H1 (cell line): ENCODE measurements around the gene NRROS. TPM values are rescaled to one million over a fixed set of nuclear protein-coding genes. Genes with fewer than 3 reads are reported as not detected.

Experiments used
- CTCF ChIA-PET: fragments of 300-600 bp; sonication (Branson Sonifier 250); formaldehyde crosslinking; loops from one replicate; lab custom pipeline; 2021; ENCODE audit not compliant: partially characterized antibody; lab: Charles Lee
- POLR2A ChIA-PET: fragments of 300-600 bp; sonication (Branson Sonifier 250); formaldehyde crosslinking; loops from one replicate; lab custom pipeline; 2021; ENCODE audit warnings: inconsistent platforms; ENCODE audit not compliant: partially characterized antibody; lab: Charles Lee
- DNase-seq, 2 experiments: peaks; one replicate each; pipeline versions ENCODE4 v3.0.0 to v3.0.0-alpha.2; 2010 to 2022; ENCODE audit warnings: low spot score in 2 of 2, low read depth in 1 of 2, mixed read lengths in 1 of 2
- FAIRE-seq: peaks from 2 replicates; lab custom pipeline; 2011; peaks lifted over from hg19 to GRCh38; lab: Jason Lieb, UNC
- H2AFZ ChIP-seq: 2 replicates; pipeline ENCODE4 v1.8.1; 2012; ENCODE audit warnings: low read length, inconsistent platforms
- H2AK5ac ChIP-seq: 2 replicates; pipeline ENCODE4 v1.6.1; 2013; ENCODE audit warnings: low read depth, low read length
- H2BK120ac ChIP-seq: replicated peaks from 2 replicates; pipeline ENCODE3; 2013; ENCODE audit warnings: low read depth, low read length, inconsistent platforms
- H2BK12ac ChIP-seq: 2 replicates; pipeline ENCODE4 v1.6.1; 2013; ENCODE audit warnings: low read depth, low read length
- H2BK15ac ChIP-seq: 2 replicates; pipeline ENCODE4 v1.6.1; 2013; ENCODE audit warnings: low read length
- H2BK20ac ChIP-seq: 2 replicates; pipeline ENCODE4 v1.6.1; 2013; ENCODE audit warnings: low read length
- H2BK5ac ChIP-seq: 2 replicates; pipeline ENCODE4 v1.6.1; 2013; ENCODE audit warnings: low read depth, low read length
- H3K14ac ChIP-seq: 2 replicates; pipeline ENCODE4 v1.6.1; 2013; ENCODE audit warnings: inconsistent platforms; ENCODE audit not compliant: insufficient read length
- H3K18ac ChIP-seq: 2 replicates; pipeline ENCODE4 v1.6.1; 2013; ENCODE audit warnings: low read length; ENCODE audit errors: extremely low read depth
- H3K23ac ChIP-seq: 2 replicates; pipeline ENCODE4 v1.6.1; 2013; ENCODE audit warnings: inconsistent platforms; ENCODE audit not compliant: insufficient read length
- H3K23me2 ChIP-seq: 2 replicates; pipeline ENCODE4 v1.6.1; 2013; ENCODE audit warnings: low read depth, low read length
- H3K27ac ChIP-seq: 2 replicates; pipeline ENCODE4 v1.6.1; 2011; ENCODE audit warnings: low read depth, low read length, inconsistent platforms
- H3K27me3 ChIP-seq, 4 experiments: replicated peaks in 1 of 4; 1 replicate in 1 of 4; 2 replicates in 3 of 4; pipeline versions ENCODE4 v1.6.1 to v1.8.1; 2011 to 2013; ENCODE audit warnings: low read length in 3 of 4, mild to moderate bottlenecking in 3 of 4, inconsistent platforms in 2 of 4, mixed read lengths in 2 of 4, moderate library complexity in 1 of 4; ENCODE audit not compliant: control insufficient read depth in 3 of 4, insufficient read depth in 3 of 4; ENCODE audit errors: extremely low read depth in 1 of 4
- H3K36me3 ChIP-seq, 4 experiments: 2 replicates each; pipeline versions ENCODE4 v1.6.1 to v1.8.1; 2011 to 2013; ENCODE audit warnings: mild to moderate bottlenecking in 4 of 4, low read length in 3 of 4, moderate library complexity in 2 of 4, control low read depth in 1 of 4, inconsistent platforms in 1 of 4; ENCODE audit not compliant: insufficient read depth in 4 of 4, control insufficient read depth in 2 of 4
- H3K4ac ChIP-seq: replicated peaks from 2 replicates; pipeline ENCODE3; 2013; ENCODE audit warnings: low read length, low read depth, mixed read lengths, inconsistent platforms; ENCODE audit not compliant: insufficient read length
- H3K4me1 ChIP-seq, 4 experiments: replicated peaks in 1 of 4; 1 replicate in 1 of 4; 2 replicates in 3 of 4; pipeline versions ENCODE4 v1.6.1 to v1.8.1; 2011 to 2013; ENCODE audit warnings: low read length in 3 of 4, inconsistent platforms in 2 of 4, mixed read lengths in 1 of 4; ENCODE audit not compliant: insufficient read depth in 4 of 4, control insufficient read depth in 3 of 4
- H3K4me2 ChIP-seq, 2 experiments: 2 replicates each; pipeline versions ENCODE4 v1.6.1 to v1.8.1; 2011 to 2013; ENCODE audit warnings: low read depth in 2 of 2, low read length in 2 of 2, control low read depth in 1 of 2, inconsistent platforms in 1 of 2, mild to moderate bottlenecking in 1 of 2; ENCODE audit not compliant: insufficient read depth in 1 of 2
- H3K4me3 ChIP-seq, 4 experiments: fragments of 200-600, 300-600 bp in 1 of 4; sonication (generic), shearing (Covaris generic), sonication (Bioruptor Twin) in 1 of 4; 2 replicates each; pipeline versions ENCODE4 v1.5.1 to v1.8.1; 2011 to 2016; ENCODE audit warnings: low read length in 4 of 4, low read depth in 3 of 4, control low read depth in 2 of 4, inconsistent platforms in 2 of 4, mild to moderate bottlenecking in 2 of 4, mixed read lengths in 1 of 4, moderate library complexity in 1 of 4; ENCODE audit not compliant: insufficient read depth in 2 of 4; ENCODE audit errors: extremely low read depth in 1 of 4
- H3K56ac ChIP-seq: replicated peaks from 2 replicates; pipeline ENCODE3; 2013; ENCODE audit warnings: low read depth, mild to moderate bottlenecking, mixed read lengths, low read length, inconsistent platforms; ENCODE audit not compliant: insufficient read length
- H3K79me1 ChIP-seq: 2 replicates; pipeline ENCODE4 v1.6.1; 2013; ENCODE audit warnings: low read depth, low read length, control low read depth
- H3K79me2 ChIP-seq, 2 experiments: 2 replicates each; pipeline versions ENCODE4 v1.6.1 to v1.8.1; 2012 to 2013; ENCODE audit warnings: low read length in 2 of 2, mild to moderate bottlenecking in 2 of 2, inconsistent platforms in 1 of 2; ENCODE audit not compliant: insufficient read depth in 2 of 2, control insufficient read depth in 1 of 2
- H3K9ac ChIP-seq, 4 experiments: replicated peaks in 1 of 4; 1 replicate in 1 of 4; 2 replicates in 3 of 4; pipeline versions ENCODE4 v1.6.1 to v1.8.1; 2011 to 2013; ENCODE audit warnings: low read depth in 3 of 4, low read length in 3 of 4, control low read depth in 2 of 4, mild to moderate bottlenecking in 2 of 4, moderate library complexity in 2 of 4, inconsistent platforms in 1 of 4; ENCODE audit errors: extremely low read depth in 1 of 4
- H3K9me3 ChIP-seq, 2 experiments: 2 replicates each; pipeline versions ENCODE4 v1.6.1 to v1.8.1; 2012 to 2013; ENCODE audit warnings: mild to moderate bottlenecking in 2 of 2, moderate library complexity in 2 of 2, control low read depth in 1 of 2, inconsistent platforms in 1 of 2, low read depth in 1 of 2, low read length in 1 of 2, mixed read lengths in 1 of 2; ENCODE audit not compliant: insufficient read depth in 2 of 2
- H4K20me1 ChIP-seq, 2 experiments: replicated peaks in 1 of 2; 2 replicates each; pipeline versions ENCODE3 to v1.8.1; 2011 to 2013; ENCODE audit warnings: inconsistent platforms in 2 of 2, low read length in 2 of 2, mild to moderate bottlenecking in 1 of 2; ENCODE audit not compliant: insufficient read depth in 2 of 2, control insufficient read depth in 1 of 2
- H4K5ac ChIP-seq: 2 replicates; pipeline ENCODE4 v1.6.1; 2013; ENCODE audit warnings: low read length, low read depth, mixed read lengths, inconsistent platforms; ENCODE audit not compliant: insufficient read length
- H4K8ac ChIP-seq: 2 replicates; pipeline ENCODE4 v1.8.0; 2013; ENCODE audit warnings: mild to moderate bottlenecking, moderate library complexity, low read length, inconsistent platforms; ENCODE audit not compliant: insufficient read depth; ENCODE audit errors: extremely low read depth
- H4K91ac ChIP-seq: replicated peaks from 2 replicates; pipeline ENCODE3; 2013; ENCODE audit warnings: low read length, mixed read lengths, inconsistent platforms; ENCODE audit not compliant: insufficient read length
- CHD2 ChIP-seq: IDR thresholded peaks from 2 replicates; pipeline ENCODE4 v1.6.1; 2012; ENCODE audit warnings: low read length, improper control_type of control experiment
- GTF2F1 ChIP-seq: IDR thresholded peaks from 2 replicates; pipeline ENCODE4 v1.6.1; 2012; ENCODE audit warnings: low read depth, low read length, improper control_type of control experiment, borderline replicate concordance
- HDAC2 ChIP-seq, 2 experiments: fragments of 300-600 bp in 1 of 2; sonication (generic) in 1 of 2; IDR thresholded peaks; 2 replicates each; pipeline ENCODE4 v1.6.1; 2011 to 2012; ENCODE audit warnings: low read depth in 2 of 2, low read length in 2 of 2, mild to moderate bottlenecking in 2 of 2, moderate library complexity in 2 of 2, borderline replicate concordance in 1 of 2, inconsistent platforms in 1 of 2
- JUND ChIP-seq: IDR thresholded peaks from 2 replicates; pipeline ENCODE4 v1.6.1; 2011; ENCODE audit warnings: mild to moderate bottlenecking, improper control_type of control experiment, low read length
- NANOG ChIP-seq: IDR thresholded peaks from 2 replicates; pipeline ENCODE4 v1.6.1; 2011; ENCODE audit warnings: low read length, low read depth, mild to moderate bottlenecking, inconsistent platforms; ENCODE audit not compliant: insufficient read depth, poor library complexity, severe bottlenecking
- POLR2A ChIP-seq, 2 experiments: IDR thresholded peaks; 1 replicate in 1 of 2; 2 replicates in 1 of 2; pipeline ENCODE4 v1.6.1; 2011; ENCODE audit warnings: low read depth in 2 of 2, low read length in 2 of 2, mild to moderate bottlenecking in 2 of 2; ENCODE audit errors: control extremely low read depth in 1 of 2
- RAD21 ChIP-seq, 2 experiments: IDR thresholded peaks in 1 of 2; conservative IDR thresholded peaks in 1 of 2; 2 replicates each; pipeline ENCODE4 v1.6.1; 2011; ENCODE audit warnings: low read depth in 2 of 2, low read length in 2 of 2, improper control_type of control experiment in 1 of 2, inconsistent platforms in 1 of 2, mild to moderate bottlenecking in 1 of 2, moderate library complexity in 1 of 2
- RFX5 ChIP-seq: IDR thresholded peaks from 2 replicates; pipeline ENCODE4 v1.6.1; 2011; ENCODE audit warnings: low read depth, low read length, improper control_type of control experiment, borderline replicate concordance
- SIX5 ChIP-seq: IDR thresholded peaks from 2 replicates; pipeline ENCODE4 v1.6.1; 2011; ENCODE audit warnings: mild to moderate bottlenecking, low read depth, low read length
- SP1 ChIP-seq: IDR thresholded peaks from 2 replicates; pipeline ENCODE4 v1.6.1; 2011; ENCODE audit warnings: low read depth, low read length
- TAF7 ChIP-seq: optimal IDR thresholded peaks from 2 replicates; pipeline ENCODE3; 2011; ENCODE audit warnings: low read depth, mild to moderate bottlenecking, inconsistent platforms, low read length, moderate library complexity, borderline replicate concordance
- WGBS, 2 experiments: shearing (Covaris generic) in 1 of 2; methylation state at CpG; one replicate each; pipeline versions ENCODE4 v1.1.6 to v1.1.7; 2013 to 2015; ENCODE audit warnings: low lambda C conversion rate in 2 of 2, mixed read lengths in 2 of 2, inconsistent platforms in 1 of 2, low coverage in 1 of 2, missing lambda C conversion rate in 1 of 2; ENCODE audit not compliant: insufficient replicate concordance in 2 of 2, insufficient coverage in 1 of 2, insufficient read length in 1 of 2; ENCODE audit errors: extremely low coverage in 1 of 2, missing lambda C conversion rate in 1 of 2; 5-methylcytosine and 5-hydroxymethylcytosine counted together
- polyA plus RNA-seq, 7 experiments: library from polyadenylated mRNA; depleted of rRNA in 3 of 7; stranded (reverse) in 5 of 7; unstranded in 2 of 7; fragments of >200 nt in 5 of 7; fragments of 200-250 nt in 2 of 7; gene quantifications; 1 replicate in 5 of 7; 2 replicates in 1 of 7; 4 replicates in 1 of 7; pipeline versions ENCODE4 v1.2.1 to v1.2.3, GENCODE V29; 2011 to 2013; ENCODE audit warnings: missing spikeins in 2 of 7, mixed read lengths in 2 of 7
- total RNA-seq: library from RNA; stranded (reverse); fragmentation: NEBNext Ultra II Directional; extraction: Animal tissue kit (Norgen Biotek cat#: 25700); gene quantifications from 2 replicates; pipeline ENCODE4 v1.2.1, GENCODE V29; 2021
- TF ChIP-seq, protein P1 (sequence below): IDR thresholded peaks from 2 replicates; pipeline ENCODE4 v1.6.1; 2012; ENCODE audit warnings: inconsistent platforms
- TF ChIP-seq, protein P2 (sequence below): IDR thresholded peaks from 2 replicates; pipeline ENCODE4 v1.6.1; 2012; ENCODE audit warnings: inconsistent platforms

The NRROS gene
- total and polyA plus RNA-seq, 2 of the 8 experiments (the other 6 are each of a cell fraction or from before 2014, with no cell fraction given), result 5.3 to 7.3 TPM

DNA sequence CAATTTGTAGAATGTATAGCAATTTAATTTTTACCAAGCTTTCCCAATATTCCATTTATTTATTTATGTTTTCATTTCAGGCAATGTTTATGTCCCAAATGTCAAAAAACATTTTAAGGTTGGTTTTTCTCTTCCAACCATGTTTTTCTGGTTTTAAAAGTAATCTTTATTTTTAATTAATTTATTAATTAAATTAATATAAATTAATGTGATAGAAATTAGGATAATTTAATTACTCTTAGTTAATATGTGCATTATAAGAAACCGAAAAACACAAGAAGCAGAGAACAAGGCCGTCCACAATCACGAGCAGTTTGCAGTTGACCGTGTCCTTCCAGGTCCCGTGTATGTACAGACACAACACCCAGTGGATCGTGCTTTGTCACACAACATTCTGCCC is 36.8 kb upstream of the NRROS start:
- no peaks in the 10 kb centered on the region for H3K9me3 ChIP-seq
- 97% methylated on average over 6 of the region's 6 CpGs; no CpG with 5 or more reads in 1 of the 2 experiments for WGBS, 2 experiments
- no peaks in the 10 kb centered on the region; a peak in 1 of 7 replicates for H3K27me3 ChIP-seq
- no peaks in the 10 kb centered on the region for H4K20me1 ChIP-seq
- CTCF ChIA-PET, result no interaction called here
- H3K4me3 ChIP-seq, result no peak overlapping the region
- H3K27ac ChIP-seq, result no peak overlapping the region
- H2BK5ac ChIP-seq, result no peak overlapping the region
- no peak overlapping the region for H3K4me2 ChIP-seq
- no peak overlapping the region for H3K18ac ChIP-seq
- TF ChIP-seq TAF7 (no peak), GTF2F1 (no peak), POLR2A (IDR thresholded peaks at IDR 0.05; ENCODE audit: control extremely low read depth in 1 of 2, low read depth in 2 of 2, low read length in 2 of 2) (no peak), SP1 (no peak), NANOG (no peak), RAD21 (IDR thresholded peaks at IDR 0.05 in 1 of 2, conservative IDR thresholded peaks at IDR 0.05 in 1 of 2; ENCODE audit: low read depth in 2 of 2, low read length in 2 of 2) (no peak), CHD2 (no peak), SIX5 (no peak), JUND (no peak), HDAC2 (IDR thresholded peaks at IDR 0.05; ENCODE audit: borderline replicate concordance in 1 of 2, low read depth in 2 of 2, low read length in 2 of 2) (no peak), RFX5 (no peak)
- TF ChIP-seq, protein P1, sequence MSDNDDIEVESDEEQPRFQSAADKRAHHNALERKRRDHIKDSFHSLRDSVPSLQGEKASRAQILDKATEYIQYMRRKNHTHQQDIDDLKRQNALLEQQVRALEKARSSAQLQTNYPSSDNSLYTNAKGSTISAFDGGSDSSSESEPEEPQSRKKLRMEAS, result no peak
- TF ChIP-seq, protein P2, sequence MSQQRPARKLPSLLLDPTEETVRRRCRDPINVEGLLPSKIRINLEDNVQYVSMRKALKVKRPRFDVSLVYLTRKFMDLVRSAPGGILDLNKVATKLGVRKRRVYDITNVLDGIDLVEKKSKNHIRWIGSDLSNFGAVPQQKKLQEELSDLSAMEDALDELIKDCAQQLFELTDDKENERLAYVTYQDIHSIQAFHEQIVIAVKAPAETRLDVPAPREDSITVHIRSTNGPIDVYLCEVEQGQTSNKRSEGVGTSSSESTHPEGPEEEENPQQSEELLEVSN, result no peak
- H4K5ac ChIP-seq, result no peak overlapping the region
- H3K56ac ChIP-seq, result no peak overlapping the region
- no peak overlapping the region for H3K9ac ChIP-seq
- no peak overlapping the region for H2AFZ ChIP-seq
- no peak overlapping the region for H4K8ac ChIP-seq
- no peak overlapping the region for H3K4ac ChIP-seq
- POLR2A ChIA-PET, result no interaction called here
- H2BK120ac ChIP-seq, result no peak overlapping the region
- peak in 1 of 2 experiments; percentile 11 for DNase-seq
- no peak overlapping the region for H2BK15ac ChIP-seq
- H2BK20ac ChIP-seq, result no peak overlapping the region
- H4K91ac ChIP-seq, result no peak overlapping the region
- no peaks in the 10 kb centered on the region for H3K4me1 ChIP-seq
- H3K36me3 ChIP-seq, result no peaks in the 10 kb centered on the region
- H2AK5ac ChIP-seq, result no peak overlapping the region
- no peak overlapping the region for H3K14ac ChIP-seq
- H3K79me1 ChIP-seq, result no peaks in the 10 kb centered on the region
- H2BK12ac ChIP-seq, result no peak overlapping the region
- no peak for FAIRE-seq
- H3K79me2 ChIP-seq, result no peaks in the 10 kb centered on the region
- no peak overlapping the region for H3K23ac ChIP-seq
- H3K23me2 ChIP-seq, result no peaks in the 10 kb centered on the region
